Measurements from ENCODE around the gene FOS. TPM values are rescaled to one million over a fixed set of nuclear protein-coding genes. Genes with fewer than 3 reads are reported as not detected.

The FOS gene
- total RNA-seq, 2 experiments from 2014 or later: 81.8 to 84.6 TPM

- peaks cover 40% of the 10 kb centered on the region for H3K4me1 Mint-ChIP-seq (ENCODE audit: low read depth)
- ChIA-PET CTCF (interaction anchor here (1.4 kb wide), 1 partner anchor 134 kb away, joined by 4 read pairs; no protein-coding TSS in a partner anchor), POLR2A (interaction anchor here (0.7 to 2.0 kb wide), 7 partner anchors 11 to 151 kb away, joined by 3 to 7 read pairs (median 4); partner anchors contain the start of gene NEK9)
- peaks cover 34% of the 10 kb centered on the region for H3K27me3 Mint-ChIP-seq
- peak overlapping the region; percentile 86 for H3K4me3 Mint-ChIP-seq
- DNase-seq: no peak
- no peaks in the 10 kb centered on the region for H3K9me3 Mint-ChIP-seq
- intact Hi-C loops (cut with micrococcal nuclease): no loop called here
- no peak for TF ChIP-seq CTCF (IDR thresholded peaks at IDR 0.05)
- ATAC-seq: peak; percentile 10
- peak overlapping the region; percentile 69 for H3K27ac Mint-ChIP-seq
- peaks cover 27% of the 10 kb centered on the region for H3K36me3 Mint-ChIP-seq (ENCODE audit: low read depth)
These were observed 710 bp upstream of the FOS start for GRCh38 chr14:75277815-75278421.

GRCh38 chr14:75279153-75279762, 630 bp downstream of the FOS start:
- H3K4me1 Mint-ChIP-seq (ENCODE audit: low read depth): peaks cover 37% of the 10 kb centered on the region
- DNase-seq (peak; percentile 80), ATAC-seq (peak; percentile 18)
- H3K9me3 Mint-ChIP-seq: no peaks in the 10 kb centered on the region
- TF ChIP-seq CTCF (IDR thresholded peaks at IDR 0.05): no peak
- H3K36me3 Mint-ChIP-seq (ENCODE audit: low read depth): peaks cover 27% of the 10 kb centered on the region
- ChIA-PET CTCF (no interaction called here), POLR2A (interaction anchor here (1.0 to 1.6 kb wide), 4 partner anchors 10 to 104 kb away, joined by 3 to 6 read pairs (median 4); no protein-coding TSS in a partner anchor)
- peak overlapping the region; percentile 95 for H3K27ac Mint-ChIP-seq
- H3K27me3 Mint-ChIP-seq: peaks cover 23% of the 10 kb centered on the region
- H3K4me3 Mint-ChIP-seq: peak overlapping the region; percentile 86
- intact Hi-C loops (cut with micrococcal nuclease): no loop called here

- intact Hi-C loops (cut with micrococcal nuclease): loop anchor here (5.0 kb wide), 1 partner anchor 33 kb away; no protein-coding TSS in a partner anchor
These were observed 1.2 kb downstream of the FOS start for GRCh38 chr14:75279763-75280290.

GRCh38 chr14:75280291-75280830, 1.7 kb downstream of the FOS start:
- H3K9me3 Mint-ChIP-seq: no peaks in the 10 kb centered on the region
- peaks cover 28% of the 10 kb centered on the region for H3K4me1 Mint-ChIP-seq (ENCODE audit: low read depth)
- TF ChIP-seq CTCF (IDR thresholded peaks at IDR 0.05): no peak
- ChIA-PET CTCF (interaction anchor here (2.5 to 6.6 kb wide), 3 partner anchors 10 to 149 kb away, joined by 11 to 55 read pairs (median 13); no protein-coding TSS in a partner anchor), POLR2A (interaction anchor here (0.6 to 2.1 kb wide), 7 partner anchors 11 to 1248 kb away, joined by 3 to 11 read pairs (median 4); no protein-coding TSS in a partner anchor)
- H3K27me3 Mint-ChIP-seq: peaks cover 16% of the 10 kb centered on the region
- intact Hi-C loops (cut with micrococcal nuclease): loop anchor here (5.0 kb wide), 1 partner anchor 33 kb away; no protein-coding TSS in a partner anchor
- H3K4me3 Mint-ChIP-seq: peak overlapping the region; percentile 86
- DNase-seq (no peak), ATAC-seq (no peak)
- peaks cover 27% of the 10 kb centered on the region for H3K36me3 Mint-ChIP-seq (ENCODE audit: low read depth)
- no peak overlapping the region for H3K27ac Mint-ChIP-seq

More at GRCh38 chr14:75279763-75280290, 1.2 kb downstream of the FOS start:
- peaks cover 27% of the 10 kb centered on the region for H3K36me3 Mint-ChIP-seq (ENCODE audit: low read depth)
- TF ChIP-seq CTCF (IDR thresholded peaks at IDR 0.05): no peak
- POLR2A ChIA-PET: interaction anchor here (1.0 to 1.6 kb wide), 4 partner anchors 9 to 104 kb away, joined by 3 to 6 read pairs (median 4); no protein-coding TSS in a partner anchor
- H3K4me1 Mint-ChIP-seq (ENCODE audit: low read depth): peaks cover 33% of the 10 kb centered on the region
- no peaks in the 10 kb centered on the region for H3K9me3 Mint-ChIP-seq
- H3K27ac Mint-ChIP-seq: no peak overlapping the region
- no peak for ATAC-seq
- H3K4me3 Mint-ChIP-seq: peak overlapping the region; percentile 86
- no peak for DNase-seq
- CTCF ChIA-PET: no interaction called here
- peaks cover 21% of the 10 kb centered on the region for H3K27me3 Mint-ChIP-seq

Measured in activated CD8-positive, alpha-beta T cell treated with anti-CD3 and anti-CD28 coated beads for 36 hours (primary cell).